HepG2 (cell line): ENCODE data around the gene CSDE1. TPM values are rescaled to one million over a fixed set of nuclear protein-coding genes. Genes with fewer than 3 reads are reported as not detected.
A peak's percentile ranks its signal among the peaks of the same experiment; 100 is the strongest.

Experiments
- ATAC-seq: fragments of 200-7000 bp; cut with Tn5 transposase; 3 replicates; pipeline ENCODE4 v1.9.1; 2020; ENCODE audit warnings: mild to moderate bottlenecking, moderate library complexity
- BruUV-seq: library from RNA; stranded (reverse); fragments of 400-500 nt; replicated peaks from 2 replicates; lab custom pipeline; 2021; lab: Mats Ljungman, UMichigan
- CTCF ChIA-PET: fragments of 300-600 bp; formaldehyde crosslinking; extraction: SDS; loops from one replicate; lab custom pipeline; 2021; ENCODE audit warnings: low total read pairs, inconsistent platforms, low intra/inter-chr PET ratio; lab: Yijun Ruan, JAX
- POLR2A ChIA-PET: fragments of 350-600 bp; sonication (Branson Sonifier 250); formaldehyde crosslinking; loops from one replicate; lab custom pipeline; 2020; ENCODE audit warnings: antibody characterized with exemption, inconsistent platforms; lab: Yijun Ruan, JAX
- DNase-seq: peaks from one replicate; pipeline ENCODE4 v3.0.0-alpha.2; 2015; ENCODE audit warnings: low spot score
- FAIRE-seq: peaks from 3 replicates; lab custom pipeline; 2011; peaks lifted over from hg19 to GRCh38; lab: Jason Lieb, UNC
- H2AFZ ChIP-seq: one replicate; pipeline ENCODE4 v1.6.1; 2011; ENCODE audit warnings: low read length, inconsistent platforms
- H3K27ac ChIP-seq: fragments of 300-600 bp; 3 replicates; pipeline ENCODE4 v1.8.0; 2011; ENCODE audit warnings: mixed run types, mild to moderate bottlenecking, mixed read lengths, low read length, inconsistent platforms; ENCODE audit not compliant: insufficient read depth; ENCODE audit errors: extremely low read length
- H3K27me3 ChIP-seq, 2 experiments: fragments of 200-600 bp in 1 of 2; 2 replicates in 1 of 2; 3 replicates in 1 of 2; pipeline versions ENCODE4 v1.6.0 to v1.8.0; 2011; ENCODE audit warnings: low read length in 2 of 2, mild to moderate bottlenecking in 2 of 2, moderate library complexity in 2 of 2, inconsistent platforms in 1 of 2; ENCODE audit not compliant: insufficient read depth in 2 of 2, control insufficient read depth in 1 of 2
- H3K36me3 ChIP-seq, 2 experiments: fragments of 200-600 bp in 1 of 2; replicated peaks in 1 of 2; 2 replicates in 1 of 2; 3 replicates in 1 of 2; pipeline versions ENCODE4 v1.5.1 to v1.8.0; 2011; ENCODE audit warnings: low read length in 2 of 2, inconsistent platforms in 1 of 2; ENCODE audit not compliant: insufficient read depth in 2 of 2, control insufficient read depth in 1 of 2
- H3K4me1 ChIP-seq: 2 replicates; pipeline ENCODE4 v1.5.1; 2012; ENCODE audit warnings: low read length, inconsistent platforms; ENCODE audit not compliant: insufficient read depth
- H3K4me2 ChIP-seq: 2 replicates; pipeline ENCODE4 v1.6.0; 2011; ENCODE audit warnings: low read depth, low read length, inconsistent platforms
- H3K4me3 ChIP-seq, 3 experiments: fragments of 200-600 bp in 1 of 3; sonication (generic), shearing (Covaris generic) in 1 of 3; replicated peaks in 1 of 3; 2 replicates each; pipeline ENCODE4 v1.5.1; 2011 to 2016; ENCODE audit warnings: low read length in 3 of 3, inconsistent platforms in 2 of 3, low read depth in 2 of 3, mild to moderate bottlenecking in 2 of 3, control low read depth in 1 of 3, mixed read lengths in 1 of 3; ENCODE audit not compliant: insufficient read depth in 1 of 3
- H3K79me2 ChIP-seq: one replicate; pipeline ENCODE4 v1.6.1; 2011; ENCODE audit warnings: low read length, inconsistent platforms; ENCODE audit not compliant: insufficient read depth
- H3K9ac ChIP-seq: 2 replicates; pipeline ENCODE4 v1.6.0; 2011; ENCODE audit warnings: mild to moderate bottlenecking, low read depth, low read length, inconsistent platforms; ENCODE audit not compliant: insufficient read depth
- H3K9me3 ChIP-seq: 2 replicates; pipeline ENCODE4 v1.5.1; 2012; ENCODE audit warnings: mild to moderate bottlenecking, low read length
- H4K20me1 ChIP-seq: 2 replicates; pipeline ENCODE4 v1.6.0; 2011; ENCODE audit warnings: inconsistent platforms, mild to moderate bottlenecking, low read length, moderate library complexity; ENCODE audit not compliant: insufficient read depth
- MAFF ChIP-seq: IDR thresholded peaks from 2 replicates; pipeline ENCODE4 v1.6.1; 2011; ENCODE audit warnings: low read depth, low read length, improper control_type of control experiment
- MAFK ChIP-seq, 2 experiments: IDR thresholded peaks in 1 of 2; conservative IDR thresholded peaks in 1 of 2; 2 replicates each; pipeline ENCODE4 v1.6.1; 2011; ENCODE audit warnings: improper control_type of control experiment in 2 of 2, low read length in 2 of 2
- RORA ChIP-seq: sonication (generic); formaldehyde crosslinking; IDR thresholded peaks from 2 replicates; pipeline ENCODE4 v1.5.0; 2020; ENCODE audit warnings: mild to moderate bottlenecking, missing genetic modification reagents, moderate library complexity
- ZNF652 ChIP-seq: IDR thresholded peaks from 2 replicates; pipeline ENCODE4 v1.6.1; 2016; ENCODE audit warnings: low read depth, borderline replicate concordance
- whole genome bisulfite sequencing: methylation state at CpG from one replicate; pipeline ENCODE4 v1.1.6; 2017; ENCODE audit warnings: low lambda C conversion rate; 5-methylcytosine and 5-hydroxymethylcytosine counted together
- in situ Hi-C: cut with HindIII; loops from 2 replicates; pipeline ENCODE4 v1.10.0; 2017; ENCODE audit warnings: low pct_unique_long_range_greater_than_20kb; ENCODE audit not compliant: extremely low pct_ligation_motif_present
- intact Hi-C: fragments of 100-400 bp; cut with micrococcal nuclease; formaldehyde crosslinking; loops from one replicate; pipeline ENCODE4 v1.10.0; 2022; ENCODE audit not compliant: unreplicated experiment
- polyA plus RNA-seq, 8 experiments: library from polyadenylated mRNA; depleted of rRNA in 3 of 8; stranded (reverse) in 7 of 8; unstranded in 1 of 8; fragments of >200 nt; fragmentation: Illumina TruSeq in 4 of 8; extraction: Trizol in 4 of 8; gene quantifications; 2 replicates each; pipeline versions ENCODE4 v1.2.1 to v1.2.3, GENCODE V29; 2011 to 2016; ENCODE audit warnings: low read depth in 4 of 8, missing spikeins in 1 of 8, mixed read lengths in 1 of 8; ENCODE audit not compliant: insufficient read depth in 1 of 8
- total RNA-seq, 5 experiments: library from RNA; depleted of rRNA; stranded (reverse); fragments of >200 nt; fragmentation: Illumina TruSeq; extraction: Trizol; gene quantifications; 2 replicates each; pipeline ENCODE4 v1.2.3, GENCODE V29; 2016; ENCODE audit warnings: low read depth in 1 of 5
- TF ChIP-seq, protein P1 (sequence below): sonication (generic); formaldehyde crosslinking; conservative IDR thresholded peaks from 2 replicates; pipeline ENCODE4 v1.4.0; 2020; ENCODE audit warnings: missing genetic modification reagents
- TF ChIP-seq, protein P2 (sequence below): sonication (generic); formaldehyde crosslinking; IDR thresholded peaks from 2 replicates; pipeline ENCODE4 v1.4.0; 2020; ENCODE audit warnings: missing genetic modification reagents

Gene CSDE1
- total and polyA plus RNA-seq, 2 of the 13 experiments (the other 11 are each of a cell fraction or from before 2014, with no cell fraction given), result 150 to 313 TPM

DNA sequence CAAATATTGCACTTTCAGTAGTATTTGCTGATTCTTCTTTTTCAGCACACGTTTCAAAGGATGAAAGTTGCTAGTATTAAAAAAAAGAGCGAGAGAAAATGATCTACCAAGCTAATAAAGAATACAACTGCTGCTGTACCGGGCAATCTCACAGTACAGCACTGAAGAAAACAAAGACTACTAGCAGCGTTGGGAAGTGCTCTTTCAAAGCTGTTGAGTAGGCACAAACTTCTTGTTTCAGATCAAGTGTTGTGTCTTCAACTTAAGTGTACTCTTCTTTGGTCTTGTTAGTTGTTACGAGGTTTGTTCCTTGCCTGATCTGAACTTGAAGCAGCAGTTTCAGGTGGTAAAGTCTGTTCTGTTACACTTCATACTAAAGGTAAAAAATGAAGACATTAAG, 7.9 kb downstream of the CSDE1 start:
- no peak overlapping the region for H2AFZ ChIP-seq
- H4K20me1 ChIP-seq, result peaks cover 79% of the 10 kb centered on the region
- peaks cover 3 to 55% of the 10 kb centered on the region in 2 experiments; a peak in 4 of 5 replicates for H3K36me3 ChIP-seq
- peaks cover 100% of the 10 kb centered on the region for H3K79me2 ChIP-seq
- ATAC-seq, result no peak
- BruUV-seq, result no TSS peak
- in situ Hi-C loops (loop anchor here (5.0 kb wide), 1 partner anchor 33 kb away; the partner anchor contains the start of gene NRAS), intact Hi-C loops (no loop called here)
- ChIA-PET POLR2A (no interaction called here), CTCF (no interaction called here)
- H3K9me3 ChIP-seq, result no peaks in the 10 kb centered on the region
- H3K27ac ChIP-seq, result no peak overlapping the region
- 97% methylated on average over 5 of the region's 5 CpGs for WGBS
- peak; percentile 13 to 27; a peak in 1 of 4 replicates for TF ChIP-seq MAFK (conservative IDR thresholded peaks at IDR 0.05 in 1 of 2, IDR thresholded peaks at IDR 0.05 in 1 of 2; ENCODE audit: low read length in 2 of 2)
- TF ChIP-seq MAFF, result 0 out of 2 replicates have a peak, but pooled peaks have one; percentile 4
- TF ChIP-seq, protein P1, sequence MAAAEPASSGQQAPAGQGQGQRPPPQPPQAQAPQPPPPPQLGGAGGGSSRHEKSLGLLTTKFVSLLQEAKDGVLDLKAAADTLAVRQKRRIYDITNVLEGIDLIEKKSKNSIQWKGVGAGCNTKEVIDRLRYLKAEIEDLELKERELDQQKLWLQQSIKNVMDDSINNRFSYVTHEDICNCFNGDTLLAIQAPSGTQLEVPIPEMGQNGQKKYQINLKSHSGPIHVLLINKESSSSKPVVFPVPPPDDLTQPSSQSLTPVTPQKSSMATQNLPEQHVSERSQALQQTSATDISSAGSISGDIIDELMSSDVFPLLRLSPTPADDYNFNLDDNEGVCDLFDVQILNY (CRISPR knock-in tag), result no peak
- FAIRE-seq, result no peak
- no peak overlapping the region for H3K4me2 ChIP-seq
- H3K4me1 ChIP-seq, result peaks cover 34% of the 10 kb centered on the region
- H3K27me3 ChIP-seq, result no peaks in the 10 kb centered on the region
- no peak for DNase-seq
- no peak overlapping the region for H3K9ac ChIP-seq
- no peak overlapping the region for H3K4me3 ChIP-seq

DNA sequence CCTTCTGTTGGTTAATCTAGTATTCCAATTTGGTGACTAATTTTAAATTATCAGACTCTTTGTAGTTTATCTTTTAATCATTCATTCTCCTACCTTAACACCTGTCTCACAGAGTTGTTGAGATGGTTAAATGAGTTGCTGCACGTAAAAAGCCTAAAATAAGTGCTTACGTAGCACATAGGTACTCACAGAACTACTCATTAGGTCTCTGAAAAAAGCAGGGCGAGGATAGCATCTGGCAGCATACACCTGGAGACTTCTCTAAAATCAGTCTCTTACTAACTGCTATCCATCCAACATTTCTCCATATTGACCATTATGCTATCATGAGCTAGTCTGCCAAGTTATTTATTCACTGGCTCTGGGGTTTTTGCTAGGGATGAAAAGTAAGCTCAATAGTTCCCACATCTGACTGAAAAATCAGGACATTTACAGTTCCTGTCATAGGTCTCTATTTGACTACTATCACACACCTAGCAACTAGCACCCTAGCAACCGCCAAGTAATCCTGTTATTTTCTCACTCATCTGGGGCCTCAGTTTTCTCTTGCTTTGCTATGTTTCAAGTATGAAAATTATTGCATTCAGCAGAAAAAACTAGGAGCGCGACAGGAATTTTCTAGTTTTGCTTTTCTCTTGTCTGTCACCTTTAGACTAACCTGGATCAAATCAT, 11.2 kb downstream of the CSDE1 start:
- WGBS, result 81% methylated on average over 6 of the region's 6 CpGs
- Histone ChIP-seq H3K9me3 (no peaks in the 10 kb centered on the region), H3K27me3 (no peaks in the 10 kb centered on the region), H4K20me1 (peaks cover 65% of the 10 kb centered on the region), H3K36me3 (peaks cover 8 to 79% of the 10 kb centered on the region in 2 experiments), H3K27ac (no peak overlapping the region), H3K4me1 (peaks cover 3% of the 10 kb centered on the region), H3K4me2 (no peak overlapping the region), H2AFZ (no peak overlapping the region), H3K9ac (no peak overlapping the region), H3K79me2 (peaks cover 100% of the 10 kb centered on the region), H3K4me3 (no peak overlapping the region)
- no peak for TF ChIP-seq ZNF652 (CRISPR knock-in tag)
- TF ChIP-seq, protein P2, sequence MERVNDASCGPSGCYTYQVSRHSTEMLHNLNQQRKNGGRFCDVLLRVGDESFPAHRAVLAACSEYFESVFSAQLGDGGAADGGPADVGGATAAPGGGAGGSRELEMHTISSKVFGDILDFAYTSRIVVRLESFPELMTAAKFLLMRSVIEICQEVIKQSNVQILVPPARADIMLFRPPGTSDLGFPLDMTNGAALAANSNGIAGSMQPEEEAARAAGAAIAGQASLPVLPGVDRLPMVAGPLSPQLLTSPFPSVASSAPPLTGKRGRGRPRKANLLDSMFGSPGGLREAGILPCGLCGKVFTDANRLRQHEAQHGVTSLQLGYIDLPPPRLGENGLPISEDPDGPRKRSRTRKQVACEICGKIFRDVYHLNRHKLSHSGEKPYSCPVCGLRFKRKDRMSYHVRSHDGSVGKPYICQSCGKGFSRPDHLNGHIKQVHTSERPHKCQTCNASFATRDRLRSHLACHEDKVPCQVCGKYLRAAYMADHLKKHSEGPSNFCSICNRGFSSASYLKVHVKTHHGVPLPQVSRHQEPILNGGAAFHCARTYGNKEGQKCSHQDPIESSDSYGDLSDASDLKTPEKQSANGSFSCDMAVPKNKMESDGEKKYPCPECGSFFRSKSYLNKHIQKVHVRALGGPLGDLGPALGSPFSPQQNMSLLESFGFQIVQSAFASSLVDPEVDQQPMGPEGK (CRISPR knock-in tag), result no peak
- TF ChIP-seq RORA, result no peak
- BruUV-seq, result no TSS peak
- POLR2A ChIA-PET, result no interaction called here
- intact Hi-C loops, result no loop called here
- DNase-seq (no peak), FAIRE-seq (no peak), ATAC-seq (no peak; the same call in 2 of the 3 replicates)
- in situ Hi-C loops, result no loop called here
- CTCF ChIA-PET, result no interaction called here
